ENCODE data around the gene CMTM7. TPM values are rescaled to one million over a fixed set of nuclear protein-coding genes. Genes with fewer than 3 reads are reported as not detected.

CMTM7 gene
- total RNA-seq, 1 experiment from 2014 or later, result 62.6 TPM

DNA sequence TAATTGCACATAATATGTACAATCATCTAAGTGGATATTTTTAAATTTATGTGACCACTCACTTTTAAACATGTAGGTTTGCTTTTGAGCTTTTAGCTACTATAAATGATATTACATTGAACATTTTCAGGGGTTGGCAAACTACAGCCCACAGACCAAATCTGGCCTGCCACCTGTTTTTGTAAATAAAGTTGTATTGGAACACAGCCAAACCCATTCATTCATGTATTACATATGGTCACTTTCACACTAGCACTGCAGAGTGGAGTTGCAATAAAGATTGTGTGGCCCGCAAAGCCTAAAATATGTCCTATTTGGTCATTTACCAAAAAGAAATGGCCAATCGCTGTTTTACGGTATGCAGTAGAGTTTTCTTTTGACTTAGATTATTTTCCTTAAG lies 21.2 kb downstream of the CMTM7 start:
- BruUV-seq (replicated peaks), result no TSS peak
- peaks cover 14 to 76% of the 10 kb centered on the region in 2 experiments for H3K4me1 ChIP-seq (ENCODE audit: control insufficient read depth in 1 of 2, insufficient read depth in 2 of 2, low read length in 2 of 2)
- no peaks in the 10 kb centered on the region for H4K20me1 ChIP-seq (ENCODE audit: insufficient read depth)
- ATAC-seq, result no peak
- H3K9me3 ChIP-seq (ENCODE audit: control insufficient read depth in 1 of 2, insufficient read depth in 1 of 2, low read depth in 1 of 2, low read length in 2 of 2), result no peaks in the 10 kb centered on the region
- POLR2A ChIA-PET, result no interaction called here
- peaks cover 94% of the 10 kb centered on the region for H3K79me2 ChIP-seq (ENCODE audit: insufficient read depth, low read length)
- H3K4me2 ChIP-seq (ENCODE audit: low read length), result no peak overlapping the region
- CTCF ChIA-PET, result interaction anchor here (0.9 kb wide), 1 partner anchor 55 kb away, joined by 3 read pairs; no protein-coding TSS in a partner anchor
- DNase-seq (ENCODE audit: low read depth, low spot score), result no peak
- no peaks in the 10 kb centered on the region for H3K36me3 ChIP-seq (ENCODE audit: control insufficient read depth in 1 of 2, insufficient read depth in 2 of 2, low read length in 2 of 2)
- TF ChIP-seq EZH2phosphoT487 (IDR thresholded peaks at IDR 0.05; ENCODE audit: borderline replicate concordance) (no peak), POLR2AphosphoS5 (IDR thresholded peaks at IDR 0.05; ENCODE audit: low read depth, low read length) (no peak), EGR1 (IDR thresholded peaks at IDR 0.05; ENCODE audit: low read depth) (no peak), CEBPB (IDR thresholded peaks at IDR 0.05; ENCODE audit: low read depth) (no peak), CTCF (IDR thresholded peaks at IDR 0.05 in 2 of 3, conservative IDR thresholded peaks at IDR 0.05 in 1 of 3; ENCODE audit: borderline replicate concordance in 1 of 3, insufficient read depth in 1 of 3, low read depth in 2 of 3, low read length in 2 of 3) (no peak), EZH2 (IDR thresholded peaks at IDR 0.05) (no peak), YY1 (IDR thresholded peaks at IDR 0.05; ENCODE audit: extremely low read depth, insufficient replicate concordance, low read depth, low read length) (no peak), RAD21 (IDR thresholded peaks at IDR 0.05; ENCODE audit: low read depth) (no peak), SIN3A (IDR thresholded peaks at IDR 0.05; ENCODE audit: low read depth) (no peak)
- TF ChIP-seq, protein P1, sequence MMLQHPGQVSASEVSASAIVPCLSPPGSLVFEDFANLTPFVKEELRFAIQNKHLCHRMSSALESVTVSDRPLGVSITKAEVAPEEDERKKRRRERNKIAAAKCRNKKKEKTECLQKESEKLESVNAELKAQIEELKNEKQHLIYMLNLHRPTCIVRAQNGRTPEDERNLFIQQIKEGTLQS (IDR thresholded peaks at IDR 0.05), result no peak
- TF ChIP-seq, protein P2, sequence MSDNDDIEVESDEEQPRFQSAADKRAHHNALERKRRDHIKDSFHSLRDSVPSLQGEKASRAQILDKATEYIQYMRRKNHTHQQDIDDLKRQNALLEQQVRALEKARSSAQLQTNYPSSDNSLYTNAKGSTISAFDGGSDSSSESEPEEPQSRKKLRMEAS (IDR thresholded peaks at IDR 0.05), result no peak
- H3K9me2 ChIP-seq (ENCODE audit: insufficient read depth), result no peaks in the 10 kb centered on the region
- no peak overlapping the region for H3K9ac ChIP-seq (ENCODE audit: low read length)
- no peak overlapping the region for H3K4me3 ChIP-seq (replicated peaks in 1 of 2; ENCODE audit: low read depth in 1 of 2, low read length in 2 of 2)
- RAD21 ChIA-PET (ENCODE audit: low non-redundant PET in 1 of 2, low total read pairs in 2 of 2, uncharacterized antibody in 2 of 2, unreplicated experiment in 2 of 2), result no interaction called here
- no peak overlapping the region for H3K27ac ChIP-seq (ENCODE audit: low read depth, low read length)
- intact Hi-C loops (cut with micrococcal nuclease), result no loop called here
- H2AFZ ChIP-seq (ENCODE audit: low read depth, low read length, poor library complexity, severe bottlenecking), result no peak overlapping the region
- no peaks in the 10 kb centered on the region for H3K27me3 ChIP-seq (ENCODE audit: insufficient read depth, low read length)

Data from HCT116 (cell line).